ENCODE data around the gene UNC5A.

DNA sequence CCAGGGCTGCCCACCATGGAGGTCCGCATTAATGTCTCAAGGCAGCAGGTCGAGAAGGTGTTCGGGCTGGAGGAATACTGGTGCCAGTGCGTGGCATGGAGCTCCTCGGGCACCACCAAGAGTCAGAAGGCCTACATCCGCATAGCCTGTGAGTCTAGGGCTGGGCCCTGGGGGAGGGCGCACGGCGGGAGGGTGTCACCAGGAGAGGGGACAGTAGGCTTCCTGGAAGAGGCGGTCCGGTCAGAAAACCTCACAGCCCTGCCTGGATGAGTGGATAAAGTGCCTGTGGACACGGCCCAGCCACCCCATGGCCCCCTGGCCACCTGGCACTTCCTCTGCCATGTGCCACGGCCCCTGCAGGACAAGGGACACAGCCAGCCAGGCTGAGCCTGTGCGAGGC, 57.8 kb downstream of the UNC5A start:
- TF ChIP-seq, protein P1, sequence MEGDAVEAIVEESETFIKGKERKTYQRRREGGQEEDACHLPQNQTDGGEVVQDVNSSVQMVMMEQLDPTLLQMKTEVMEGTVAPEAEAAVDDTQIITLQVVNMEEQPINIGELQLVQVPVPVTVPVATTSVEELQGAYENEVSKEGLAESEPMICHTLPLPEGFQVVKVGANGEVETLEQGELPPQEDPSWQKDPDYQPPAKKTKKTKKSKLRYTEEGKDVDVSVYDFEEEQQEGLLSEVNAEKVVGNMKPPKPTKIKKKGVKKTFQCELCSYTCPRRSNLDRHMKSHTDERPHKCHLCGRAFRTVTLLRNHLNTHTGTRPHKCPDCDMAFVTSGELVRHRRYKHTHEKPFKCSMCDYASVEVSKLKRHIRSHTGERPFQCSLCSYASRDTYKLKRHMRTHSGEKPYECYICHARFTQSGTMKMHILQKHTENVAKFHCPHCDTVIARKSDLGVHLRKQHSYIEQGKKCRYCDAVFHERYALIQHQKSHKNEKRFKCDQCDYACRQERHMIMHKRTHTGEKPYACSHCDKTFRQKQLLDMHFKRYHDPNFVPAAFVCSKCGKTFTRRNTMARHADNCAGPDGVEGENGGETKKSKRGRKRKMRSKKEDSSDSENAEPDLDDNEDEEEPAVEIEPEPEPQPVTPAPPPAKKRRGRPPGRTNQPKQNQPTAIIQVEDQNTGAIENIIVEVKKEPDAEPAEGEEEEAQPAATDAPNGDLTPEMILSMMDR (conservative IDR thresholded peaks at IDR 0.05) = no peak
- TF ChIP-seq ZFX (IDR thresholded peaks at IDR 0.05) = no peak

All from C4-2B (cell line).